Measurements from ENCODE around the gene CHST5.

Gene CHST5

GRCh38 chr16:75570396-75571065 lies 34.6 kb upstream of the CHST5 start:
- Histone ChIP-seq H3K4me3 (ENCODE audit: low read depth, low read length) (no peak overlapping the region), H3K36me3 (ENCODE audit: control insufficient read depth, insufficient read depth, low read length) (no peaks in the 10 kb centered on the region), H3K27me3 (ENCODE audit: control insufficient read depth, insufficient read depth, low read length) (no peaks in the 10 kb centered on the region), H3K79me2 (peaks cover 46% of the 10 kb centered on the region), H3K9ac (no peak overlapping the region), H3K9me3 (ENCODE audit: control insufficient read depth, low read length) (no peaks in the 10 kb centered on the region), H2AFZ (no peak overlapping the region), H3K4me1 (no peaks in the 10 kb centered on the region), H3K4me2 (ENCODE audit: low read length) (no peak overlapping the region), H3K27ac (no peak overlapping the region)
- TF ChIP-seq CTCF (IDR thresholded peaks at IDR 0.05) = no peak

- Histone ChIP-seq H3K4me3 (ENCODE audit: low read depth, low read length) (no peak overlapping the region), H3K27me3 (ENCODE audit: control insufficient read depth, insufficient read depth, low read length) (no peaks in the 10 kb centered on the region), H3K79me2 (peaks cover 42% of the 10 kb centered on the region), H3K9ac (no peak overlapping the region), H3K9me3 (ENCODE audit: control insufficient read depth, low read length) (no peaks in the 10 kb centered on the region), H3K4me2 (ENCODE audit: low read length) (no peak overlapping the region), H3K27ac (no peak overlapping the region), H3K4me1 (no peaks in the 10 kb centered on the region), H2AFZ (no peak overlapping the region), H3K36me3 (ENCODE audit: control insufficient read depth, insufficient read depth, low read length) (no peaks in the 10 kb centered on the region)
- TF ChIP-seq CTCF (IDR thresholded peaks at IDR 0.05) = no peak
Measured at GRCh38 chr16:75567911-75568310, 32.0 kb upstream of the CHST5 start.

- peak overlapping the region; percentile 85 for H2AFZ ChIP-seq
- peak overlapping the region; percentile 56 for H3K9ac ChIP-seq
- H3K4me3 ChIP-seq (ENCODE audit: low read depth, low read length) = peak overlapping the region; percentile 94
- no peaks in the 10 kb centered on the region for H3K27me3 ChIP-seq (ENCODE audit: control insufficient read depth, insufficient read depth, low read length)
- TF ChIP-seq CTCF (IDR thresholded peaks at IDR 0.05) = no peak
- peaks cover 39% of the 10 kb centered on the region for H3K79me2 ChIP-seq
- H3K27ac ChIP-seq = peak overlapping the region; percentile 59
- H3K9me3 ChIP-seq (ENCODE audit: control insufficient read depth, low read length) = no peaks in the 10 kb centered on the region
- H3K4me2 ChIP-seq (ENCODE audit: low read length) = peak overlapping the region; percentile 98
- no peaks in the 10 kb centered on the region for H3K4me1 ChIP-seq
- no peaks in the 10 kb centered on the region for H3K36me3 ChIP-seq (ENCODE audit: control insufficient read depth, insufficient read depth, low read length)
Measured at GRCh38 chr16:75566758-75567255, 30.9 kb upstream of the CHST5 start.

GRCh38 chr16:75566040-75566757 lies 30.3 kb upstream of the CHST5 start, which contains the start of gene GABARAPL2:
Gene GABARAPL2 (plus strand): TSS chr16:75566379. CDS start chr16:75566487, 108 bp downstream.
- TF ChIP-seq CTCF (IDR thresholded peaks at IDR 0.05) = no peak
- Histone ChIP-seq H3K27me3 (ENCODE audit: control insufficient read depth, insufficient read depth, low read length) (no peaks in the 10 kb centered on the region), H3K27ac (peak within 1 kb of the TSS; percentile 59), H3K9ac (peak within 1 kb of the TSS; percentile 56), H2AFZ (peak within 1 kb of the TSS; percentile 85), H3K9me3 (ENCODE audit: control insufficient read depth, low read length) (no peaks in the 10 kb centered on the region), H3K79me2 (peaks cover 37% of the 10 kb centered on the region), H3K4me3 (ENCODE audit: low read depth, low read length) (peak within 1 kb of the TSS; percentile 94), H3K4me2 (ENCODE audit: low read length) (peak within 1 kb of the TSS; percentile 98), H3K4me1 (no peaks in the 10 kb centered on the region), H3K36me3 (ENCODE audit: control insufficient read depth, insufficient read depth, low read length) (no peaks in the 10 kb centered on the region)
